ENCODE measurements around the gene CYP4X1. TPM values are rescaled to one million over a fixed set of nuclear protein-coding genes. Genes with fewer than 3 reads are reported as not detected.

The CYP4X1 gene
- total and polyA plus RNA-seq, 2 of the 8 experiments (the other 6 are each of a cell fraction or from before 2014, with no cell fraction given): 1.3 to 3.5 TPM

- 91% methylated on average over 3 of the region's 3 CpGs; no CpG with 5 or more reads in 1 of the 2 experiments for WGBS, 2 experiments (ENCODE audit: extremely low coverage in 1 of 2, insufficient coverage in 1 of 2, insufficient read length in 1 of 2, insufficient replicate concordance in 2 of 2, low coverage in 1 of 2, low lambda C conversion rate in 2 of 2, missing lambda C conversion rate in 1 of 2)
- no peak overlapping the region for H4K5ac ChIP-seq (ENCODE audit: insufficient read length, low read depth, low read length)
- H3K27ac ChIP-seq (ENCODE audit: low read depth, low read length): no peak overlapping the region
- no peak overlapping the region for H3K14ac ChIP-seq (ENCODE audit: insufficient read length)
- no peak overlapping the region for H2AFZ ChIP-seq (ENCODE audit: low read length)
- no peak overlapping the region for H4K91ac ChIP-seq (replicated peaks; ENCODE audit: insufficient read length, low read length)
- no peak overlapping the region for H2BK12ac ChIP-seq (ENCODE audit: low read depth, low read length)
- H3K36me3 ChIP-seq (ENCODE audit: control insufficient read depth in 2 of 4, insufficient read depth in 4 of 4, low read length in 3 of 4): no peaks in the 10 kb centered on the region
- H2BK20ac ChIP-seq (ENCODE audit: low read length): no peak overlapping the region
- no peak overlapping the region for H3K18ac ChIP-seq (ENCODE audit: extremely low read depth, low read length)
- no peaks in the 10 kb centered on the region for H3K9me3 ChIP-seq (ENCODE audit: insufficient read depth in 2 of 2, low read depth in 1 of 2, low read length in 1 of 2)
- ChIA-PET CTCF (ENCODE audit: partially characterized antibody) (interaction anchor here (0.6 to 1.8 kb wide), 2 partner anchors 7 to 16 kb away, joined by 3 to 6 read pairs; partner anchors contain the start of gene CYP4X1), POLR2A (ENCODE audit: partially characterized antibody) (no interaction called here)
- no peak overlapping the region for H3K4me2 ChIP-seq (ENCODE audit: insufficient read depth in 1 of 2, low read depth in 2 of 2, low read length in 2 of 2)
- no peak for FAIRE-seq
- H4K20me1 ChIP-seq (replicated peaks in 1 of 2; ENCODE audit: control insufficient read depth in 1 of 2, insufficient read depth in 2 of 2, low read length in 2 of 2): no peaks in the 10 kb centered on the region
- no peaks in the 10 kb centered on the region for H3K4me1 ChIP-seq (replicated peaks in 1 of 4; ENCODE audit: control insufficient read depth in 3 of 4, insufficient read depth in 4 of 4, low read length in 3 of 4)
- no peak overlapping the region for H3K4me3 ChIP-seq (ENCODE audit: extremely low read depth in 1 of 4, insufficient read depth in 2 of 4, low read depth in 3 of 4, low read length in 4 of 4)
- H3K9ac ChIP-seq (replicated peaks in 1 of 4; ENCODE audit: extremely low read depth in 1 of 4, low read depth in 3 of 4, low read length in 3 of 4): no peak overlapping the region
- no peak overlapping the region for H3K4ac ChIP-seq (replicated peaks; ENCODE audit: insufficient read length, low read depth, low read length)
- no peaks in the 10 kb centered on the region for H3K79me2 ChIP-seq (ENCODE audit: control insufficient read depth in 1 of 2, insufficient read depth in 2 of 2, low read length in 2 of 2)
- no peak overlapping the region for H2BK120ac ChIP-seq (replicated peaks; ENCODE audit: low read depth, low read length)
- DNase-seq (ENCODE audit: low read depth in 1 of 2, low spot score in 2 of 2): no peak
- no peak overlapping the region for H3K23ac ChIP-seq (ENCODE audit: insufficient read length)
- H4K8ac ChIP-seq (ENCODE audit: extremely low read depth, insufficient read depth, low read length): no peak overlapping the region
- H2BK15ac ChIP-seq (ENCODE audit: low read length): no peak overlapping the region
- no peaks in the 10 kb centered on the region for H3K23me2 ChIP-seq (ENCODE audit: low read depth, low read length)
- H2AK5ac ChIP-seq (ENCODE audit: low read depth, low read length): no peak overlapping the region
- no peak overlapping the region for H3K56ac ChIP-seq (replicated peaks; ENCODE audit: insufficient read length, low read depth, low read length)
- peaks cover 0 to 2% (median 0%) of the 10 kb centered on the region in 4 experiments; a peak in 1 of 7 replicates for H3K27me3 ChIP-seq (replicated peaks in 1 of 4; ENCODE audit: control insufficient read depth in 3 of 4, extremely low read depth in 1 of 4, insufficient read depth in 3 of 4, low read length in 3 of 4)
- no peaks in the 10 kb centered on the region for H3K79me1 ChIP-seq (ENCODE audit: low read depth, low read length)
- no peak overlapping the region for H2BK5ac ChIP-seq (ENCODE audit: low read depth, low read length)
- TF ChIP-seq BRCA1 (IDR thresholded peaks at IDR 0.05; ENCODE audit: low read depth, low read length) (no peak), GABPA (IDR thresholded peaks at IDR 0.05; ENCODE audit: borderline replicate concordance, insufficient read depth, low read length) (no peak), KDM5A (IDR thresholded peaks at IDR 0.05; ENCODE audit: low read length) (no peak), YY1 (IDR thresholded peaks at IDR 0.05; ENCODE audit: low read depth, low read length) (no peak), CHD2 (IDR thresholded peaks at IDR 0.05; ENCODE audit: low read length) (no peak), HDAC2 (IDR thresholded peaks at IDR 0.05; ENCODE audit: borderline replicate concordance in 1 of 2, low read depth in 2 of 2, low read length in 2 of 2) (no peak), CREB1 (IDR thresholded peaks at IDR 0.05) (no peak), SIX5 (IDR thresholded peaks at IDR 0.05; ENCODE audit: low read depth, low read length) (no peak), ASH2L (IDR thresholded peaks at IDR 0.05; ENCODE audit: low read length) (no peak), TAF1 (IDR thresholded peaks at IDR 0.05; ENCODE audit: low read depth, low read length) (no peak), TBP (IDR thresholded peaks at IDR 0.05; ENCODE audit: low read depth, low read length) (no peak), BACH1 (IDR thresholded peaks at IDR 0.05; ENCODE audit: low read length) (no peak), CBX5 (IDR thresholded peaks at IDR 0.05; ENCODE audit: low read depth, low read length) (no peak), CBX8 (IDR thresholded peaks at IDR 0.05; ENCODE audit: borderline replicate concordance, low read depth, low read length) (no peak), RNF2 (IDR thresholded peaks at IDR 0.05; ENCODE audit: borderline replicate concordance, low read depth, low read length, missing control alignments, poor library complexity, severe bottlenecking) (no peak), HDAC6 (IDR thresholded peaks at IDR 0.05; ENCODE audit: low read depth, low read length) (no peak)
These were observed 7.6 kb downstream of the CYP4X1 start for GRCh38 chr1:47031059-47031458.
